Measurements from ENCODE around the gene CSNK1G2.
A peak's percentile ranks its signal among the peaks of the same experiment; 100 is the strongest.

CSNK1G2 gene

GRCh38 chr19:1962674-1963073 is 21.7 kb downstream of the CSNK1G2 start:
- Histone ChIP-seq H3K4me3 (ENCODE audit: low read depth, low read length) (no peak overlapping the region), H3K27ac (ENCODE audit: low read depth, low read length) (no peak overlapping the region), H3K36me3 (ENCODE audit: control insufficient read depth in 1 of 2, insufficient read depth in 2 of 2, low read length in 2 of 2) (peaks cover 13 to 20% of the 10 kb centered on the region in 2 experiments), H2BK5ac (ENCODE audit: low read depth, low read length, poor library complexity) (no peak overlapping the region), H3K18ac (ENCODE audit: low read length) (no peak overlapping the region), H3K9me3 (ENCODE audit: insufficient read depth, low read depth, low read length) (peaks cover 2% of the 10 kb centered on the region), H3K14ac (ENCODE audit: low read length) (no peak overlapping the region), H3K4me2 (ENCODE audit: low read length) (no peak overlapping the region), H3K79me1 (ENCODE audit: low read length) (no peaks in the 10 kb centered on the region), H2AFZ (ENCODE audit: insufficient read depth, low read length, poor library complexity) (no peak overlapping the region), H3K4ac (ENCODE audit: low read depth, low read length) (peak overlapping the region; percentile 64), H2BK12ac (ENCODE audit: low read length) (no peak overlapping the region), H3K4me1 (ENCODE audit: control insufficient read depth in 1 of 2, insufficient read depth in 2 of 2, low read length in 2 of 2) (no peaks in the 10 kb centered on the region), H3K27me3 (ENCODE audit: insufficient read depth, low read length) (no peaks in the 10 kb centered on the region), H2BK120ac (ENCODE audit: insufficient read depth, low read length, poor library complexity) (no peak overlapping the region), H4K8ac (ENCODE audit: low read depth, low read length) (no peak overlapping the region), H3K79me2 (ENCODE audit: control insufficient read depth, insufficient read depth, low read length, poor library complexity) (peaks cover 2% of the 10 kb centered on the region), H2AK5ac (ENCODE audit: low read length) (no peak overlapping the region), H4K12ac (ENCODE audit: low read depth, low read length) (no peak overlapping the region), H3K9ac (ENCODE audit: low read length) (no peak overlapping the region), H4K91ac (ENCODE audit: low read depth, low read length) (no peak overlapping the region), H3K23ac (ENCODE audit: low read length) (no peak overlapping the region)
- DNase-seq = peak in 1 of 2 donors; percentile 29
- no CpG with 5 or more reads among the region's 23 CpGs for WGBS (ENCODE audit: extremely low coverage, insufficient coverage, insufficient read length)

- H3K4me3 ChIP-seq (ENCODE audit: low read depth, low read length) = no peak overlapping the region
- H4K12ac ChIP-seq (ENCODE audit: low read depth, low read length) = no peak overlapping the region
- no peaks in the 10 kb centered on the region for H3K4me1 ChIP-seq (ENCODE audit: control insufficient read depth in 1 of 2, insufficient read depth in 2 of 2, low read length in 2 of 2)
- H3K27ac ChIP-seq (ENCODE audit: low read depth, low read length) = no peak overlapping the region
- no peak overlapping the region for H2BK12ac ChIP-seq (ENCODE audit: low read length)
- no peak overlapping the region for H2AK5ac ChIP-seq (ENCODE audit: low read length)
- H3K79me2 ChIP-seq (ENCODE audit: control insufficient read depth, insufficient read depth, low read length, poor library complexity) = no peaks in the 10 kb centered on the region
- H3K23ac ChIP-seq (ENCODE audit: low read length) = no peak overlapping the region
- no CpG with 5 or more reads among the region's 26 CpGs for WGBS (ENCODE audit: extremely low coverage, insufficient coverage, insufficient read length)
- H2BK120ac ChIP-seq (ENCODE audit: insufficient read depth, low read length, poor library complexity) = no peak overlapping the region
- no peak overlapping the region for H3K9ac ChIP-seq (ENCODE audit: low read length)
- no peak overlapping the region for H3K14ac ChIP-seq (ENCODE audit: low read length)
- no peak overlapping the region for H3K4ac ChIP-seq (ENCODE audit: low read depth, low read length)
- no peaks in the 10 kb centered on the region for H3K27me3 ChIP-seq (ENCODE audit: insufficient read depth, low read length)
- DNase-seq = no peak
- H3K4me2 ChIP-seq (ENCODE audit: low read length) = no peak overlapping the region
- no peaks in the 10 kb centered on the region for H3K79me1 ChIP-seq (ENCODE audit: low read length)
- no peak overlapping the region for H4K91ac ChIP-seq (ENCODE audit: low read depth, low read length)
- no peak overlapping the region for H2AFZ ChIP-seq (ENCODE audit: insufficient read depth, low read length, poor library complexity)
- no peak overlapping the region for H2BK5ac ChIP-seq (ENCODE audit: low read depth, low read length, poor library complexity)
- H3K36me3 ChIP-seq (ENCODE audit: control insufficient read depth in 1 of 2, insufficient read depth in 2 of 2, low read length in 2 of 2) = peaks cover 34 to 43% of the 10 kb centered on the region in 2 experiments
- peaks cover 4% of the 10 kb centered on the region for H3K9me3 ChIP-seq (ENCODE audit: insufficient read depth, low read depth, low read length)
- no peak overlapping the region for H4K8ac ChIP-seq (ENCODE audit: low read depth, low read length)
- H3K18ac ChIP-seq (ENCODE audit: low read length) = no peak overlapping the region
Measured at GRCh38 chr19:1967087-1967608, 26.2 kb downstream of the CSNK1G2 start.

- H3K14ac ChIP-seq (ENCODE audit: low read length) = no peak overlapping the region
- H3K36me3 ChIP-seq (ENCODE audit: control insufficient read depth in 1 of 2, insufficient read depth in 2 of 2, low read length in 2 of 2) = peaks cover 28 to 36% of the 10 kb centered on the region in 2 experiments
- no peak overlapping the region for H2BK120ac ChIP-seq (ENCODE audit: insufficient read depth, low read length, poor library complexity)
- H4K91ac ChIP-seq (ENCODE audit: low read depth, low read length) = no peak overlapping the region
- H3K4me2 ChIP-seq (ENCODE audit: low read length) = no peak overlapping the region
- no peak overlapping the region for H3K4me3 ChIP-seq (ENCODE audit: low read depth, low read length)
- H3K9ac ChIP-seq (ENCODE audit: low read length) = no peak overlapping the region
- no CpG with 5 or more reads among the region's 34 CpGs for WGBS (ENCODE audit: extremely low coverage, insufficient coverage, insufficient read length)
- no peak overlapping the region for H2BK12ac ChIP-seq (ENCODE audit: low read length)
- H3K79me1 ChIP-seq (ENCODE audit: low read length) = no peaks in the 10 kb centered on the region
- H4K12ac ChIP-seq (ENCODE audit: low read depth, low read length) = no peak overlapping the region
- no peak overlapping the region for H3K27ac ChIP-seq (ENCODE audit: low read depth, low read length)
- no peak overlapping the region for H2BK5ac ChIP-seq (ENCODE audit: low read depth, low read length, poor library complexity)
- no peak overlapping the region for H4K8ac ChIP-seq (ENCODE audit: low read depth, low read length)
- H3K9me3 ChIP-seq (ENCODE audit: insufficient read depth, low read depth, low read length) = peaks cover 4% of the 10 kb centered on the region
- H3K27me3 ChIP-seq (ENCODE audit: insufficient read depth, low read length) = no peaks in the 10 kb centered on the region
- no peak for DNase-seq
- no peak overlapping the region for H2AFZ ChIP-seq (ENCODE audit: insufficient read depth, low read length, poor library complexity)
- H3K79me2 ChIP-seq (ENCODE audit: control insufficient read depth, insufficient read depth, low read length, poor library complexity) = no peaks in the 10 kb centered on the region
- H3K18ac ChIP-seq (ENCODE audit: low read length) = peak overlapping the region; percentile 25
- no peak overlapping the region for H3K23ac ChIP-seq (ENCODE audit: low read length)
- no peaks in the 10 kb centered on the region for H3K4me1 ChIP-seq (ENCODE audit: control insufficient read depth in 1 of 2, insufficient read depth in 2 of 2, low read length in 2 of 2)
- peak overlapping the region; percentile 4 for H3K4ac ChIP-seq (ENCODE audit: low read depth, low read length)
- no peak overlapping the region for H2AK5ac ChIP-seq (ENCODE audit: low read length)
Measured at GRCh38 chr19:1968279-1969175, 27.6 kb downstream of the CSNK1G2 start.

GRCh38 chr19:1969176-1970002 is 28.4 kb downstream of the CSNK1G2 start:
- Histone ChIP-seq H3K4me2 (ENCODE audit: low read length) (no peak overlapping the region), H2AK5ac (ENCODE audit: low read length) (no peak overlapping the region), H3K9me3 (ENCODE audit: insufficient read depth, low read depth, low read length) (peaks cover 4% of the 10 kb centered on the region), H3K79me2 (ENCODE audit: control insufficient read depth, insufficient read depth, low read length, poor library complexity) (no peaks in the 10 kb centered on the region), H4K8ac (ENCODE audit: low read depth, low read length) (no peak overlapping the region), H3K27me3 (ENCODE audit: insufficient read depth, low read length) (no peaks in the 10 kb centered on the region), H3K9ac (ENCODE audit: low read length) (no peak overlapping the region), H3K36me3 (ENCODE audit: control insufficient read depth in 1 of 2, insufficient read depth in 2 of 2, low read length in 2 of 2) (peaks cover 28 to 39% of the 10 kb centered on the region in 2 experiments), H2BK120ac (ENCODE audit: insufficient read depth, low read length, poor library complexity) (no peak overlapping the region), H3K79me1 (ENCODE audit: low read length) (no peaks in the 10 kb centered on the region), H4K91ac (ENCODE audit: low read depth, low read length) (no peak overlapping the region), H2AFZ (ENCODE audit: insufficient read depth, low read length, poor library complexity) (no peak overlapping the region), H2BK5ac (ENCODE audit: low read depth, low read length, poor library complexity) (no peak overlapping the region), H3K23ac (ENCODE audit: low read length) (no peak overlapping the region), H3K4ac (ENCODE audit: low read depth, low read length) (no peak overlapping the region), H3K27ac (ENCODE audit: low read depth, low read length) (no peak overlapping the region), H3K4me1 (ENCODE audit: control insufficient read depth in 1 of 2, insufficient read depth in 2 of 2, low read length in 2 of 2) (no peaks in the 10 kb centered on the region), H3K4me3 (ENCODE audit: low read depth, low read length) (no peak overlapping the region), H3K14ac (ENCODE audit: low read length) (no peak overlapping the region), H4K12ac (ENCODE audit: low read depth, low read length) (no peak overlapping the region), H3K18ac (ENCODE audit: low read length) (no peak overlapping the region), H2BK12ac (ENCODE audit: low read length) (no peak overlapping the region)
- no CpG with 5 or more reads among the region's 49 CpGs for WGBS (ENCODE audit: extremely low coverage, insufficient coverage, insufficient read length)
- no peak for DNase-seq
